ENCODE measurements around the gene CRAMP1. TPM values are rescaled to one million over a fixed set of nuclear protein-coding genes. Genes with fewer than 3 reads are reported as not detected.

CRAMP1 gene
- total RNA-seq, 1 donor from 2014 or later: 10.7 TPM

DNA sequence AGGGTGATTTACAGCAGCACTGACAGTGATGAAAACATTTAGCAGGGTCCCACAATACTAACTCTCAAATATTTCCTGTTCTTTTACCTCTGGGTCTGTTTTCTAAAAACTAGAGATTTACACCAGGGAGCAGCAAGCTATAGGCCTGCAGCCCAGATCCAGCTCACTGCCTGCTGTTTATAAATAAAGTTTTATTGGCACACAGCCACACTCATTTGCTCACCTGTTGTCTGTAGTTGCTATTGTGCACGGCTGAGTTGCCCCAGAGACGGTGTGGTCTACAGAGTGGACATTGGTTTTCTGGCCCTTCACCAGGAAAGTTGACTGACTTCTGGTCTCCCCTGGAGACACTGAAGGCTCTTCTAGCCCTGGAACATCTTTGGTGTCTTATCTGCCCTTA lies 49.7 kb downstream of the CRAMP1 start:
- no peaks in the 10 kb centered on the region for H3K36me3 ChIP-seq (ENCODE audit: control insufficient read depth, insufficient read depth, low read length)
- TF ChIP-seq, protein P1, sequence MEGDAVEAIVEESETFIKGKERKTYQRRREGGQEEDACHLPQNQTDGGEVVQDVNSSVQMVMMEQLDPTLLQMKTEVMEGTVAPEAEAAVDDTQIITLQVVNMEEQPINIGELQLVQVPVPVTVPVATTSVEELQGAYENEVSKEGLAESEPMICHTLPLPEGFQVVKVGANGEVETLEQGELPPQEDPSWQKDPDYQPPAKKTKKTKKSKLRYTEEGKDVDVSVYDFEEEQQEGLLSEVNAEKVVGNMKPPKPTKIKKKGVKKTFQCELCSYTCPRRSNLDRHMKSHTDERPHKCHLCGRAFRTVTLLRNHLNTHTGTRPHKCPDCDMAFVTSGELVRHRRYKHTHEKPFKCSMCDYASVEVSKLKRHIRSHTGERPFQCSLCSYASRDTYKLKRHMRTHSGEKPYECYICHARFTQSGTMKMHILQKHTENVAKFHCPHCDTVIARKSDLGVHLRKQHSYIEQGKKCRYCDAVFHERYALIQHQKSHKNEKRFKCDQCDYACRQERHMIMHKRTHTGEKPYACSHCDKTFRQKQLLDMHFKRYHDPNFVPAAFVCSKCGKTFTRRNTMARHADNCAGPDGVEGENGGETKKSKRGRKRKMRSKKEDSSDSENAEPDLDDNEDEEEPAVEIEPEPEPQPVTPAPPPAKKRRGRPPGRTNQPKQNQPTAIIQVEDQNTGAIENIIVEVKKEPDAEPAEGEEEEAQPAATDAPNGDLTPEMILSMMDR (IDR thresholded peaks at IDR 0.05; ENCODE audit: insufficient read depth, low read length, poor library complexity, severe bottlenecking): no peak
- no peak for DNase-seq (ENCODE audit: low read depth)
- no peak overlapping the region for H3K4me3 ChIP-seq (ENCODE audit: low read depth, low read length)
- no peaks in the 10 kb centered on the region for H3K27me3 ChIP-seq (ENCODE audit: control insufficient read depth, insufficient read depth, low read length)

DNA sequence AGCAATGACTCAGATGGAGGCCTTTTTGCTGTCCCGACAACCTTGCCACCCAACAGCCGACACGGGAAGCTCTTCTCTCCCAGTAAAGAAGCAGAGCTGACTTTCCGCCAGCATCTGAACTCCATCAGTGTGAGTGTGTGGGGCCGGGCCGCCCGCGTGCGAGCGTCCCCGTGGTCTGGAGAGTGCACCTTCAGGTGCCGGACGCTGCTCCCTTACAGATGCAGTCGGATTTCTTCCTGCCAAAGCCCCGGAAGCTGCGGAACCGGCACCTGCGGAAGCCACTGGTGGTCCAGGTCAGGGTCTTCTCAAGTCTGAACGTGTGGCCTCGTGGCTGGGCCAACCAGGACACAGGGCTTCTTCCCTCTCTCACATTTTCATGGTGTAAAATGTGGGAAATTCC lies 50.4 kb downstream of the CRAMP1 start:
- no peak for DNase-seq (ENCODE audit: low read depth)
- no peaks in the 10 kb centered on the region for H3K27me3 ChIP-seq (ENCODE audit: control insufficient read depth, insufficient read depth, low read length)
- TF ChIP-seq, protein P1 (IDR thresholded peaks at IDR 0.05; ENCODE audit: insufficient read depth, low read length, poor library complexity, severe bottlenecking): no peak
- no peak overlapping the region for H3K4me3 ChIP-seq (ENCODE audit: low read depth, low read length)
- H3K36me3 ChIP-seq (ENCODE audit: control insufficient read depth, insufficient read depth, low read length): no peaks in the 10 kb centered on the region

DNA sequence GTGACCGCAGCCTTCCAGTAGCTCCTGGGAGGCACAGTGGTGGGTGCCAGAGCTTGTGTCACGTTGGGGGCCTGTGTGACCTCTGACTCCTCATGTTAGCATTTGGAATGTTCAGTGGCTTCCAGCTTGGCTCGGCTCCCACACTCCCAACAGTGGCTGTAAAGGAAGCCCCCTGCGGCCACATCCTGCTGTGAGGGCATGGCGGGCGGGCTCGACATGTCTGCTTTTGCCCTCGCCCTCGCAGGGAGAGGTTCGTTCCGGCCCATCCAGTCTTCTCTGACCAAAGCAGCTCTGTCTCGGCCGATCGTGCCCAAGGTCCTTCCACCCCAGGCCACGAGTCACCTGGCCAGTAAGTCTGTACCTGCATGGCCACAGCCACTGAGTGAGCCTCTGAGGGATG lies 53.7 kb downstream of the CRAMP1 start:
- no peak for DNase-seq (ENCODE audit: low read depth)
- TF ChIP-seq, protein P1 (IDR thresholded peaks at IDR 0.05; ENCODE audit: insufficient read depth, low read length, poor library complexity, severe bottlenecking): no peak
- Histone ChIP-seq H3K4me3 (ENCODE audit: low read depth, low read length) (no peak overlapping the region), H3K27me3 (ENCODE audit: control insufficient read depth, insufficient read depth, low read length) (no peaks in the 10 kb centered on the region), H3K36me3 (ENCODE audit: control insufficient read depth, insufficient read depth, low read length) (peaks cover 3% of the 10 kb centered on the region)

DNA sequence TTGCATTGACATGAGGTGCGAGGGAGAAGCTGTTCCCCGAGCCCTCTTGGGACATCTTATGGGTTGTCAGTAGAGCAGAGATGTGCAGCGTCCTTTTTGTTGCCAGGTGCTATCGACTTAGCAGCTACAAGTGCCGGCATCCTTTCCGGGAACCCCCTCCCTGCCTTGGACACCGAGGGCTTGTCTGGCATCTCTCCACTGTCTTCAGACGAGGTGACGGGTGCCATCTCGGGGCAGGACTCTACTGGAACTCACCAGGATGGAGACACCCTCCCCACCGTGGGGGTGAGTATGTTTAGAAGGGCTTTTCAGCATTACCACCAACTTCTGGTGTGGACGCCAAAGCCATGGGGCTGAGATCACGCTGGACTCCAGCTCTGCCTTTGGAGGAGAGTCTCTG lies 54.2 kb downstream of the CRAMP1 start:
- H3K36me3 ChIP-seq (ENCODE audit: control insufficient read depth, insufficient read depth, low read length): peaks cover 3% of the 10 kb centered on the region
- H3K4me3 ChIP-seq (ENCODE audit: low read depth, low read length): no peak overlapping the region
- H3K27me3 ChIP-seq (ENCODE audit: control insufficient read depth, insufficient read depth, low read length): no peaks in the 10 kb centered on the region
- TF ChIP-seq, protein P1 (IDR thresholded peaks at IDR 0.05; ENCODE audit: insufficient read depth, low read length, poor library complexity, severe bottlenecking): no peak
- no peak for DNase-seq (ENCODE audit: low read depth)

DNA sequence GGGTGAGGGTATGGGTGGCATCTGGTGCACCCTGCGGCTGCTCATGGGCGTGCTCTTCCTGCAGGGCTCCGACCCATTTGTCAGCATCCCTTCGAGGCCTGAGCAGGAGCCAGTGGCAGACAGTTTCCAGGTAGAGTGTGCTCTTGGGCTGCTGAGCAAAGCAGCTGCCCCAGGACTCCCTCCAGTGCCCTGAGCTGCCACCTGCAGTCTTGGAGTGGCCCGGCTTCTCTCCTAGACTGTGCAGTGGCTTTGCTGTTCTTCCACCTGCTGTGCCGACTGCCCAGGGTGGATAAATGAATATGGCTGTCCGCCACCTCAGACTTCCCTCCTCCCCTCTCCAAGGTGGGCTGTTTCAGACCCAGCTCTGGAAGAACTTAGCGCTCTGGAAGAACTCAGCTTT lies 55.1 kb downstream of the CRAMP1 start:
- no peak overlapping the region for H3K4me3 ChIP-seq (ENCODE audit: low read depth, low read length)
- no peaks in the 10 kb centered on the region for H3K27me3 ChIP-seq (ENCODE audit: control insufficient read depth, insufficient read depth, low read length)
- TF ChIP-seq, protein P1 (IDR thresholded peaks at IDR 0.05; ENCODE audit: insufficient read depth, low read length, poor library complexity, severe bottlenecking): no peak
- DNase-seq (ENCODE audit: low read depth): no peak
- peaks cover 3% of the 10 kb centered on the region for H3K36me3 ChIP-seq (ENCODE audit: control insufficient read depth, insufficient read depth, low read length)

DNA sequence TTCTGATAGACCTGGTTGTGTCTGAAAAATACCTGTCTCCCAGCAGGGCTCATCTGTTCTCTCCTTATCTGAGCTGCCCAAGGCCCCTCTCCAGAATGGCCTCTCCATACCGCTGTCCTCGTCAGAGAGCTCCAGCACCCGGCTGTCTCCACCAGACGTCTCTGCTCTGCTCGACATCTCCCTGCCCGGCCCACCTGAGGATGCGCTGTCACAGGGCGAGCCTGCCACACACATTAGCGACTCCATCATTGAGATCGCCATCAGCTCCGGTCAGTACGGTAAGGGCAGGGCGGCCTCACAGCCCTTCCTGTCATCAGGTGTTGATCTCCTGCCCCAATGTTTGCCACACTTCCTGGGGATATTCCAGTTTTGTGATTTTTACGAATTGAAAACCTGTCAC lies 55.8 kb downstream of the CRAMP1 start:
- peaks cover 3% of the 10 kb centered on the region for H3K36me3 ChIP-seq (ENCODE audit: control insufficient read depth, insufficient read depth, low read length)
- no peak for DNase-seq (ENCODE audit: low read depth)
- no peaks in the 10 kb centered on the region for H3K27me3 ChIP-seq (ENCODE audit: control insufficient read depth, insufficient read depth, low read length)
- no peak overlapping the region for H3K4me3 ChIP-seq (ENCODE audit: low read depth, low read length)
- TF ChIP-seq, protein P1 (IDR thresholded peaks at IDR 0.05; ENCODE audit: insufficient read depth, low read length, poor library complexity, severe bottlenecking): no peak

Data from kidney epithelial cell (primary cell).